Lung (tissue), 12 donors: ENCODE results near the gene KRT20. TPM values are rescaled to one million over a fixed set of nuclear protein-coding genes. Genes with fewer than 3 reads are reported as not detected.

Source experiments
- ATAC-seq: fragments of 200-7000 bp; cut with Tn5 transposase; one replicate; pipeline ENCODE4 v1.9.1; 2020; ENCODE audit warnings: moderate number of reproducible peaks; ENCODE audit not compliant: insufficient read depth, low FRiP score
- DNase-seq, 3 donors: peaks; one replicate each; pipeline ENCODE4 v3.0.0-alpha.2; 2013 to 2017
- H3K27ac ChIP-seq, 2 donors: one replicate each; pipeline ENCODE4 v1.5.1; 2013; ENCODE audit warnings: mild to moderate bottlenecking in 2 of 2, moderate library complexity in 2 of 2, control low read depth in 1 of 2, inconsistent platforms in 1 of 2, low read depth in 1 of 2, low read length in 1 of 2
- H3K27me3 ChIP-seq, 3 donors: one replicate each; pipeline ENCODE4 v1.5.1; 2013; ENCODE audit warnings: low read length in 2 of 3; ENCODE audit not compliant: control insufficient read depth in 3 of 3, insufficient read depth in 3 of 3
- H3K36me3 ChIP-seq, 4 donors: one replicate each; pipeline ENCODE4 v1.5.1; 2013; ENCODE audit warnings: low read length in 4 of 4, mild to moderate bottlenecking in 1 of 4, moderate library complexity in 1 of 4; ENCODE audit not compliant: control insufficient read depth in 4 of 4, insufficient read depth in 4 of 4
- H3K4me1 ChIP-seq, 5 donors: one replicate each; pipeline ENCODE4 v1.5.1; 2013; ENCODE audit warnings: low read length in 5 of 5, mild to moderate bottlenecking in 2 of 5, moderate library complexity in 1 of 5; ENCODE audit not compliant: control insufficient read depth in 5 of 5, insufficient read depth in 5 of 5
- H3K4me3 ChIP-seq: one replicate; pipeline ENCODE4 v1.5.1; 2013; ENCODE audit warnings: mild to moderate bottlenecking, control low read depth, moderate library complexity
- H3K9ac ChIP-seq, 2 donors: one replicate each; pipeline ENCODE4 v1.5.1; 2013; ENCODE audit warnings: low read length in 2 of 2, control low read depth in 1 of 2; ENCODE audit not compliant: insufficient read depth in 1 of 2
- H3K9me3 ChIP-seq, 4 donors: one replicate each; pipeline ENCODE4 v1.5.1; 2013; ENCODE audit warnings: low read length in 3 of 4, mild to moderate bottlenecking in 1 of 4, moderate library complexity in 1 of 4; ENCODE audit not compliant: control insufficient read depth in 4 of 4, insufficient read depth in 3 of 4
- CTCF ChIP-seq: IDR thresholded peaks from 2 replicates; pipeline ENCODE4 v1.5.1; 2012; ENCODE audit warnings: mild to moderate bottlenecking; ENCODE audit errors: control extremely low read depth, extremely low read depth
- WGBS, 2 donors: extraction: QIAGEN DNeasy Blood & Tissue Kit; methylation state at CpG; one replicate each; pipeline ENCODE4 v1.1.7; 2013; 5-methylcytosine and 5-hydroxymethylcytosine counted together
- polyA plus RNA-seq, 2 donors: library from polyadenylated mRNA; stranded (reverse); fragments of 200-250 nt; gene quantifications; one replicate each; pipeline ENCODE4 v1.2.1, GENCODE V29; 2013
- total RNA-seq, 2 donors: library from RNA; depleted of rRNA in 1 of 2; stranded (reverse); fragments of >200 nt in 1 of 2; gene quantifications; one replicate each; pipeline ENCODE4 v1.2.1, GENCODE V29; 2014 to 2021
- donor health status: control.
- donor health status: control.
- donor health status: Bipolar disorder and iron deficiency.
- donor health status: healthy.
- donor health status: DM: yes; HTN: yes; CAD: no.

The KRT20 gene
- total and polyA plus RNA-seq, 4 donors = 0.24 to 0.31 TPM; not detected in 2

GRCh38 chr17:40916366-40916765, 31.3 kb upstream of the KRT20 start:
- H3K4me1 ChIP-seq = peaks cover 0 to 2% (median 0%) of the 10 kb centered on the region in 5 donors
- 38 to 52% methylated on average over 1 of the region's 1 CpG for WGBS, 2 donors
- no peaks in the 10 kb centered on the region for H3K9me3 ChIP-seq
- H3K27ac ChIP-seq = peak overlapping the region in 1 of 2 donors; percentile 39
- H3K4me3 ChIP-seq = no peak overlapping the region
- ATAC-seq (no peak), DNase-seq (no peak)
- no peak for TF ChIP-seq CTCF
- no peak overlapping the region for H3K9ac ChIP-seq
- H3K36me3 ChIP-seq = no peaks in the 10 kb centered on the region
- H3K27me3 ChIP-seq = no peaks in the 10 kb centered on the region

DNA sequence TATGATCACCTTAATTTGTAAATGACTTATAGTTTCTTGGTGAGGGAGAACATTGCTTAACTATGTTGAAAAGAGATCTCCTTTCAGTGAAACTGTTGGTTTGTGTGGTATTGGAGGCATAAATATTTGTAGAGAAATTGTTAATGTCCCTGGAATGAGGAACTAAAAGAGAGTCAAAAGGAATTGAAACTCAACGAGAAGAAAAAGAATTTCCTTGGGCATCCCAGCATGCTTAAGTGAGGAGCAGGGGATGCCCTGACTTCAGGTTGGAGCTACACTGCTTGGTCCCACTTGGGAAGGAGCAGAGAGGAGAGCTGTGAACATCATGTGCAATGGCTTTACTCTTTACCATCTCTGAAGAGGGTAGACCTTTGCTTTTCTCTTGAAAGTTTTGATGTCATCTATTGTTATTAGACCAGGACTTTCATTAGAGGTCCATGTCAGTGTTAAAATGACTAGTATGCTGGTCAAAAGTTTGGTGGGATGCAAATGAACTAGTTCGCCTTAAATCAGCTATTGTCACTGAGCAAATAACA, 30.7 kb upstream of the KRT20 start:
- Histone ChIP-seq H3K9me3 (no peaks in the 10 kb centered on the region), H3K27ac (peak overlapping the region in 1 of 2 donors; percentile 45)
- 62 to 68% methylated on average over 2 of the region's 2 CpGs for WGBS, 2 donors

GRCh38 chr17:40915199-40915661, 30.2 kb upstream of the KRT20 start:
- no peak for TF ChIP-seq CTCF
- Histone ChIP-seq H3K4me3 (no peak overlapping the region), H3K4me1 (peaks cover 0 to 7% (median 0%) of the 10 kb centered on the region in 5 donors), H3K9me3 (no peaks in the 10 kb centered on the region), H3K27ac (no peak overlapping the region), H3K36me3 (no peaks in the 10 kb centered on the region), H3K9ac (no peak overlapping the region), H3K27me3 (no peaks in the 10 kb centered on the region)
- DNase-seq (no peak), ATAC-seq (peak; percentile 60)
- WGBS, 2 donors = 38 to 66% methylated on average over 3 of the region's 3 CpGs

More for the DNA sequence above, 30.7 kb upstream of the KRT20 start:
- H3K27me3 ChIP-seq = no peaks in the 10 kb centered on the region
- no peak overlapping the region for H3K9ac ChIP-seq
- DNase-seq = no peak
- no peak overlapping the region for H3K4me3 ChIP-seq
- H3K4me1 ChIP-seq = peaks cover 0 to 2% (median 0%) of the 10 kb centered on the region in 5 donors
- ATAC-seq = no peak
- TF ChIP-seq CTCF = no peak
- no peaks in the 10 kb centered on the region for H3K36me3 ChIP-seq
